Suprapubic skin (tissue), 4 donors: Measurements from ENCODE around the gene HBG2. TPM values are rescaled to one million over a fixed set of nuclear protein-coding genes. Genes with fewer than 3 reads are reported as not detected.

ENCODE experiments used
- DNase-seq, 2 donors: peaks; one replicate each; pipeline ENCODE4 v3.0.0-alpha.2; 2019; ENCODE audit warnings: low spot score in 2 of 2
- H3K27ac ChIP-seq: fragments of 200-600 bp; sonication (generic); one replicate; pipeline ENCODE4 v1.5.1; 2019
- H3K27me3 ChIP-seq: fragments of 200-600 bp; sonication (generic); one replicate; pipeline ENCODE4 v1.5.1; 2019
- H3K36me3 ChIP-seq: fragments of 200-600 bp; sonication (generic); one replicate; pipeline ENCODE4 v1.5.1; 2019
- H3K4me1 ChIP-seq: fragments of 200-600 bp; sonication (generic); one replicate; pipeline ENCODE4 v1.5.1; 2019
- H3K4me3 ChIP-seq: fragments of 200-600 bp; sonication (generic); one replicate; pipeline ENCODE4 v1.5.1; 2019; ENCODE audit warnings: mild to moderate bottlenecking
- H3K9me3 ChIP-seq: fragments of 200-600 bp; sonication (generic); one replicate; pipeline ENCODE4 v1.5.1; 2019
- EP300 ChIP-seq: sonication (generic); formaldehyde crosslinking; IDR thresholded peaks from one replicate; pipeline ENCODE4 v1.6.1; 2017; ENCODE audit warnings: antibody characterized with exemption
- POLR2A ChIP-seq, 2 donors: fragments of 450-650 bp; IDR thresholded peaks; one replicate each; pipeline ENCODE4 v1.6.1; 2017; ENCODE audit warnings: antibody characterized with exemption in 2 of 2, mild to moderate bottlenecking in 2 of 2, moderate library complexity in 2 of 2
- POLR2AphosphoS5 ChIP-seq, 3 donors: sonication (generic); formaldehyde crosslinking; IDR thresholded peaks; one replicate each; pipeline ENCODE4 v1.6.1; 2017; ENCODE audit warnings: antibody characterized with exemption in 3 of 3
- WGBS: methylation state at CpG from one replicate; pipeline ENCODE4 v1.1.5; 2018; 5-methylcytosine and 5-hydroxymethylcytosine counted together
- total RNA-seq, 4 donors: library from RNA; depleted of rRNA; stranded (reverse); fragments of >200 nt; gene quantifications; one replicate each; pipeline ENCODE4 v1.1.0, GENCODE V29; 2016
- TF ChIP-seq, protein P1 (sequence below), 2 donors: fragments of 200-600 bp in 1 of 2; fragments of 450-650 bp in 1 of 2; sonication (generic) in 1 of 2; IDR thresholded peaks; one replicate each; pipeline ENCODE4 v1.5.1; 2016 to 2019; ENCODE audit warnings: antibody characterized with exemption in 2 of 2, mild to moderate bottlenecking in 1 of 2, moderate library complexity in 1 of 2

The HBG2 gene
- total RNA-seq, 4 donors from 2014 or later, result not detected

DNA sequence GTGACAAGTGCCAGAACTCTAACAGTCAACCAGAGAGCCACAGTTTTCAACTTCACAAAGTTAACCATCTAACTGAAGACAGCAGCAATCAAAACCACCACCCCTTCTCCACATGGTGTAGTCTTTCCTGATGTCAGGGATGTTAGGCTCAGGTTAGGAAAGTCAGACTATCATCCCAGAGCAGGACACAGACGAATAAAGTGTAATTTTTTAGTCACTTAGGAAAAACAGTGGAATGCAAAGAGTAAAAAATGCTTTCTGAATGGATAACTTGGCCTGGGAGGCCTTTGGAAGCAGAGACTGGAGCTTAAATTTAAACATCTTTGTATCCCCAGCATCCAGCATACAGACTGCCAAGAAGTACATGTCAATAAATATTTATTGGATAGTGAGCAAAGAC lies 31.8 kb upstream of the HBG2 start:
- H3K27me3 ChIP-seq, result no peaks in the 10 kb centered on the region
- no peak overlapping the region for H3K4me3 ChIP-seq
- no peaks in the 10 kb centered on the region for H3K4me1 ChIP-seq
- H3K36me3 ChIP-seq, result no peaks in the 10 kb centered on the region
- TF ChIP-seq POLR2A (IDR thresholded peaks at IDR 0.05), result no peak
- no peak for TF ChIP-seq EP300
- TF ChIP-seq, protein P1, sequence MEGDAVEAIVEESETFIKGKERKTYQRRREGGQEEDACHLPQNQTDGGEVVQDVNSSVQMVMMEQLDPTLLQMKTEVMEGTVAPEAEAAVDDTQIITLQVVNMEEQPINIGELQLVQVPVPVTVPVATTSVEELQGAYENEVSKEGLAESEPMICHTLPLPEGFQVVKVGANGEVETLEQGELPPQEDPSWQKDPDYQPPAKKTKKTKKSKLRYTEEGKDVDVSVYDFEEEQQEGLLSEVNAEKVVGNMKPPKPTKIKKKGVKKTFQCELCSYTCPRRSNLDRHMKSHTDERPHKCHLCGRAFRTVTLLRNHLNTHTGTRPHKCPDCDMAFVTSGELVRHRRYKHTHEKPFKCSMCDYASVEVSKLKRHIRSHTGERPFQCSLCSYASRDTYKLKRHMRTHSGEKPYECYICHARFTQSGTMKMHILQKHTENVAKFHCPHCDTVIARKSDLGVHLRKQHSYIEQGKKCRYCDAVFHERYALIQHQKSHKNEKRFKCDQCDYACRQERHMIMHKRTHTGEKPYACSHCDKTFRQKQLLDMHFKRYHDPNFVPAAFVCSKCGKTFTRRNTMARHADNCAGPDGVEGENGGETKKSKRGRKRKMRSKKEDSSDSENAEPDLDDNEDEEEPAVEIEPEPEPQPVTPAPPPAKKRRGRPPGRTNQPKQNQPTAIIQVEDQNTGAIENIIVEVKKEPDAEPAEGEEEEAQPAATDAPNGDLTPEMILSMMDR (IDR thresholded peaks at IDR 0.05), result no peak
- no peak for TF ChIP-seq POLR2AphosphoS5 (IDR thresholded peaks at IDR 0.05)
- no peaks in the 10 kb centered on the region for H3K9me3 ChIP-seq
- DNase-seq, result no peak
- no peak overlapping the region for H3K27ac ChIP-seq
- WGBS, result 33% methylated on average over 1 of the region's 1 CpG

DNA sequence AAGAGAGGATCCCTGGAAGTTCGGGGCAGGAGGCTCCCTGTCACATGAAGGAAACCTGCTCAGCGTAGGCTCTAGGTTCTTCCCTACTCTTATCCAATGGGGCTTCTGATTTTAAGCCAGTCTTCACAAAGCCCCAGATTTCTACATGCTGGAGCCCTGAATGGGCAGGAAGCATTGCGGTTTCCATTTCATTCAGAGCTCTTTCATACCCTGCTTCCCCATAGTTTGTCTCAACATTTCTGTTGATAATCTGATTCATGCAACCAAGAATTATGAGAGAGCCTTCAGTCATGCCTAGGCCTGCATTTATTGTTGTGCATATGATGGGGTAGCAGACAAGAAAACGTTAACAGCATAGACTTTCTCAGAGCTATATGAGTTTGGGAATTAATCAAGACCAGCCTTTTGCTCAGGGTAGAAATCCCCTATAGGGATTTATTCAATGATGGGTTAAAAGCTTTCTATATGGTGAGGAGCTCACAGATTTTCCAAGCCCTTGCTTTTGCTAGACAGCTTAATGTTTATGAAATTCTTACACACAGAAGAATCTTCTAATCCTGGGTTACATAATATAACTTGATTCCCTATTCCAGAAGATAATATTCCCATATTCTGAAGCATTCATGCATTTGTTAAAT lies 31.2 kb upstream of the HBG2 start:
- no peak overlapping the region for H3K4me3 ChIP-seq
- H3K9me3 ChIP-seq, result no peaks in the 10 kb centered on the region
- no peaks in the 10 kb centered on the region for H3K36me3 ChIP-seq
- no peaks in the 10 kb centered on the region for H3K27me3 ChIP-seq
- H3K27ac ChIP-seq, result no peak overlapping the region
- no peak for TF ChIP-seq POLR2A (IDR thresholded peaks at IDR 0.05)
- no peak for TF ChIP-seq POLR2AphosphoS5 (IDR thresholded peaks at IDR 0.05)
- TF ChIP-seq, protein P1 (IDR thresholded peaks at IDR 0.05), result no peak
- TF ChIP-seq EP300, result no peak
- 66% methylated on average over 4 of the region's 4 CpGs for WGBS
- DNase-seq, result no peak
- H3K4me1 ChIP-seq, result no peaks in the 10 kb centered on the region

- TF ChIP-seq POLR2A (IDR thresholded peaks at IDR 0.05), result no peak
- TF ChIP-seq, protein P1 (IDR thresholded peaks at IDR 0.05), result no peak
- TF ChIP-seq EP300, result no peak
- TF ChIP-seq POLR2AphosphoS5 (IDR thresholded peaks at IDR 0.05), result no peak
- H3K27me3 ChIP-seq, result no peaks in the 10 kb centered on the region
- no peak for DNase-seq
- H3K4me3 ChIP-seq, result no peak overlapping the region
- no peaks in the 10 kb centered on the region for H3K9me3 ChIP-seq
- H3K36me3 ChIP-seq, result no peaks in the 10 kb centered on the region
- H3K27ac ChIP-seq, result no peak overlapping the region
- WGBS, result 86% methylated on average over 2 of the region's 2 CpGs
- no peaks in the 10 kb centered on the region for H3K4me1 ChIP-seq
Observed at GRCh38 chr11:5284637-5285036, 30.1 kb upstream of the HBG2 start.

DNA sequence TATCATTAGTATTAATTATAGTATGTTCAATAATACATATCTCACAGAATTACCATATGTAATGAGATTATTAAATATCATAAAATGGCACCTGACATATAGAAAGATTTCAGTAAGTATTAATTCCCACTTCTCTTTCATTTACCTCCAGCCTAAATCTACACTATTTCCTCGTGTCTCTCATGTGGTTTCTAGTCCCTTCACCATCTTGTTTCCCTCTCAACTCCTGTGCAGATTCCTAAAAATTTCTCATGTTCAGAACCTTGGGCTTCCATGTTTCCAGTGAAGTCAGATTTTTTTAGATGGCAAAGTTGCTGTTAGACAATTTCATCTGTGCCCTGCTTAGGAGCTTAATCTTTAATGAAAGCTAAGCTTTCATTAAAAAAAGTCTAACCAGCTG lies 29.3 kb upstream of the HBG2 start:
- H3K36me3 ChIP-seq, result no peaks in the 10 kb centered on the region
- H3K4me3 ChIP-seq, result no peak overlapping the region
- TF ChIP-seq, protein P1 (IDR thresholded peaks at IDR 0.05), result no peak
- no peak for TF ChIP-seq POLR2A (IDR thresholded peaks at IDR 0.05)
- no peak for TF ChIP-seq POLR2AphosphoS5 (IDR thresholded peaks at IDR 0.05)
- no peaks in the 10 kb centered on the region for H3K27me3 ChIP-seq
- H3K27ac ChIP-seq, result no peak overlapping the region
- WGBS, result 76% methylated on average over 1 of the region's 1 CpG
- DNase-seq, result no peak
- H3K4me1 ChIP-seq, result no peaks in the 10 kb centered on the region
- H3K9me3 ChIP-seq, result no peaks in the 10 kb centered on the region

GRCh38 chr11:5283086-5283485 lies 28.5 kb upstream of the HBG2 start:
- Histone ChIP-seq H3K27ac (no peak overlapping the region), H3K9me3 (no peaks in the 10 kb centered on the region), H3K36me3 (no peaks in the 10 kb centered on the region), H3K4me3 (no peak overlapping the region), H3K27me3 (no peaks in the 10 kb centered on the region), H3K4me1 (no peaks in the 10 kb centered on the region)
- WGBS, result 85% methylated on average over 3 of the region's 3 CpGs
- TF ChIP-seq POLR2A (IDR thresholded peaks at IDR 0.05) (no peak), POLR2AphosphoS5 (IDR thresholded peaks at IDR 0.05) (no peak), EP300 (no peak)
- TF ChIP-seq, protein P1 (IDR thresholded peaks at IDR 0.05), result no peak
- no peak for DNase-seq
